GM12873 (cell line): Measurements from ENCODE around the gene KCNC4.

ENCODE experiments used
- CTCF ChIP-seq: IDR thresholded peaks from 2 replicates; pipeline ENCODE4 v1.5.1; 2012; ENCODE audit warnings: low read depth, mild to moderate bottlenecking, moderate library complexity, low read length, control low read depth; ENCODE audit not compliant: insufficient read depth; ENCODE audit errors: missing control alignments

KCNC4 gene

GRCh38 chr1:110253213-110253612, 43.1 kb downstream of the KCNC4 start:
- TF ChIP-seq CTCF = no peak

- TF ChIP-seq CTCF = no peak
These were observed 44.7 kb downstream of the KCNC4 start for GRCh38 chr1:110254604-110255391.

- no peak for TF ChIP-seq CTCF
These were observed 45.3 kb downstream of the KCNC4 start for GRCh38 chr1:110255392-110255787.

- no peak for TF ChIP-seq CTCF
These were observed 48.6 kb downstream of the KCNC4 start for GRCh38 chr1:110258734-110259133.

- TF ChIP-seq CTCF = no peak
These were observed 49.7 kb downstream of the KCNC4 start for GRCh38 chr1:110259770-110260169.
